GM19193 (cell line): ENCODE measurements around the gene COX18.

Experiments
- POLR2A ChIP-seq: IDR thresholded peaks from 4 replicates; pipeline ENCODE4 v1.6.1; 2011; ENCODE audit not compliant: insufficient read depth, insufficient read length; ENCODE audit errors: extremely low read depth

COX18 gene

GRCh38 chr4:73067971-73068394 is 1.5 kb downstream of the COX18 start:
- TF ChIP-seq POLR2A, result no peak

- TF ChIP-seq POLR2A, result no peak
Observed at GRCh38 chr4:73066928-73067327, 2.6 kb downstream of the COX18 start.

GRCh38 chr4:73066445-73066844 is 3.1 kb downstream of the COX18 start:
- no peak for TF ChIP-seq POLR2A

GRCh38 chr4:73064536-73064935 is 5.0 kb downstream of the COX18 start:
- TF ChIP-seq POLR2A, result no peak

GRCh38 chr4:73055241-73055897 is 14.1 kb downstream of the COX18 start:
- no peak for TF ChIP-seq POLR2A

GRCh38 chr4:73053974-73054480 is 15.5 kb downstream of the COX18 start:
- no peak for TF ChIP-seq POLR2A

GRCh38 chr4:73053076-73053475 is 16.4 kb downstream of the COX18 start:
- TF ChIP-seq POLR2A, result no peak

- no peak for TF ChIP-seq POLR2A
Observed at GRCh38 chr4:73051625-73052024, 17.9 kb downstream of the COX18 start.

GRCh38 chr4:73045879-73046278 is 23.6 kb downstream of the COX18 start:
- no peak for TF ChIP-seq POLR2A

GRCh38 chr4:73037057-73037456 is 32.5 kb downstream of the COX18 start:
- no peak for TF ChIP-seq POLR2A

GRCh38 chr4:73036123-73036522 is 33.4 kb downstream of the COX18 start:
- TF ChIP-seq POLR2A, result no peak

GRCh38 chr4:73034896-73035295 is 34.6 kb downstream of the COX18 start:
- no peak for TF ChIP-seq POLR2A

GRCh38 chr4:73028621-73029020 is 40.9 kb downstream of the COX18 start:
- no peak for TF ChIP-seq POLR2A

- no peak for TF ChIP-seq POLR2A
Observed at GRCh38 chr4:73021634-73022033, 47.9 kb downstream of the COX18 start.

GRCh38 chr4:73019462-73020047 is 50.0 kb downstream of the COX18 start:
- TF ChIP-seq POLR2A, result no peak

GRCh38 chr4:73018595-73018994 is 50.9 kb downstream of the COX18 start:
- no peak for TF ChIP-seq POLR2A

GRCh38 chr4:73013310-73013709 is 56.2 kb downstream of the COX18 start:
- no peak for TF ChIP-seq POLR2A

GRCh38 chr4:73012673-73013072 is 56.8 kb downstream of the COX18 start:
- TF ChIP-seq POLR2A, result no peak

- TF ChIP-seq POLR2A, result no peak
Observed at GRCh38 chr4:73011629-73011985, 57.9 kb downstream of the COX18 start.
